Liver (tissue), 9 donors: Measurements from ENCODE around the gene MAPRE2. TPM values are rescaled to one million over a fixed set of nuclear protein-coding genes. Genes with fewer than 3 reads are reported as not detected.
A peak's percentile ranks its signal among the peaks of the same experiment; 100 is the strongest.

Source experiments
- DNase-seq: peaks from one replicate; pipeline ENCODE4 v3.0.0-alpha.2; 2017; ENCODE audit warnings: low spot score
- H3K27ac ChIP-seq, 2 donors: one replicate each; pipeline ENCODE4 v1.7.0; 2013; ENCODE audit warnings: inconsistent platforms in 2 of 2, low read length in 2 of 2, control low read depth in 1 of 2, low read depth in 1 of 2, mild to moderate bottlenecking in 1 of 2
- H3K27me3 ChIP-seq, 4 donors: one replicate each; pipeline versions ENCODE4 v1.6.1 to v1.7.0; 2013; ENCODE audit warnings: low read length in 3 of 4, inconsistent platforms in 1 of 4, mild to moderate bottlenecking in 1 of 4, moderate library complexity in 1 of 4; ENCODE audit not compliant: control insufficient read depth in 4 of 4, insufficient read depth in 4 of 4
- H3K36me3 ChIP-seq, 4 donors: one replicate each; pipeline versions ENCODE4 v1.6.1 to v1.7.0; 2013; ENCODE audit warnings: low read length in 3 of 4, mild to moderate bottlenecking in 3 of 4, low read depth in 1 of 4, moderate library complexity in 1 of 4; ENCODE audit not compliant: control insufficient read depth in 4 of 4, insufficient read depth in 3 of 4
- H3K4me1 ChIP-seq, 4 donors: one replicate each; pipeline versions ENCODE4 v1.6.1 to v1.7.0; 2013; ENCODE audit warnings: low read length in 3 of 4, mild to moderate bottlenecking in 3 of 4, moderate library complexity in 1 of 4; ENCODE audit not compliant: control insufficient read depth in 4 of 4, insufficient read depth in 4 of 4
- H3K4me3 ChIP-seq, 3 donors: one replicate each; pipeline versions ENCODE4 v1.6.1 to v1.7.0; 2013; ENCODE audit warnings: low read length in 3 of 3, control low read depth in 1 of 3, low read depth in 1 of 3, mild to moderate bottlenecking in 1 of 3
- H3K9ac ChIP-seq, 2 donors: one replicate each; pipeline ENCODE4 v1.7.0; 2013; ENCODE audit warnings: low read length in 2 of 2, mild to moderate bottlenecking in 2 of 2, moderate library complexity in 2 of 2, control low read depth in 1 of 2, low read depth in 1 of 2
- H3K9me3 ChIP-seq, 4 donors: one replicate each; pipeline versions ENCODE4 v1.6.1 to v1.7.0; 2013; ENCODE audit warnings: low read length in 3 of 4; ENCODE audit not compliant: control insufficient read depth in 4 of 4
- EGR1 ChIP-seq, 2 donors: IDR thresholded peaks; 2 replicates each; pipeline ENCODE4 v1.6.1; 2016 to 2018; ENCODE audit warnings: antibody characterized with exemption in 2 of 2, low read depth in 2 of 2
- FOXA1 ChIP-seq: IDR thresholded peaks from 2 replicates; pipeline ENCODE4 v1.6.1; 2016; ENCODE audit warnings: antibody characterized with exemption
- FOXA2 ChIP-seq: IDR thresholded peaks from 2 replicates; pipeline ENCODE4 v1.6.1; 2016; ENCODE audit warnings: antibody characterized with exemption
- GABPA ChIP-seq, 2 donors: IDR thresholded peaks in 1 of 2; conservative IDR thresholded peaks in 1 of 2; 2 replicates each; pipeline ENCODE4 v1.6.1; 2016; ENCODE audit warnings: antibody characterized with exemption in 2 of 2, mild to moderate bottlenecking in 1 of 2, moderate library complexity in 1 of 2
- HNF4A ChIP-seq, 2 donors: conservative IDR thresholded peaks; 2 replicates each; pipeline ENCODE4 v1.6.1; 2016; ENCODE audit warnings: antibody characterized with exemption in 2 of 2, mild to moderate bottlenecking in 2 of 2
- JUND ChIP-seq, 2 donors: IDR thresholded peaks; 2 replicates each; pipeline ENCODE4 v1.6.1; 2016; ENCODE audit warnings: antibody characterized with exemption in 2 of 2
- MAX ChIP-seq: IDR thresholded peaks from 2 replicates; pipeline ENCODE4 v1.6.1; 2016; ENCODE audit warnings: antibody characterized with exemption
- NR2F2 ChIP-seq: IDR thresholded peaks from 2 replicates; pipeline ENCODE4 v1.6.1; 2016; ENCODE audit warnings: antibody characterized with exemption
- RAD21 ChIP-seq, 2 donors: IDR thresholded peaks; 2 replicates each; pipeline ENCODE4 v1.6.1; 2016; ENCODE audit warnings: antibody characterized with exemption in 2 of 2, mild to moderate bottlenecking in 2 of 2
- REST ChIP-seq: IDR thresholded peaks from 2 replicates; pipeline ENCODE4 v1.6.1; 2016; ENCODE audit warnings: antibody characterized with exemption, mild to moderate bottlenecking
- RXRA ChIP-seq, 2 donors: IDR thresholded peaks; 2 replicates each; pipeline ENCODE4 v1.6.1; 2017 to 2018; ENCODE audit warnings: antibody characterized with exemption in 2 of 2, mild to moderate bottlenecking in 1 of 2
- SP1 ChIP-seq: IDR thresholded peaks from 2 replicates; pipeline ENCODE4 v1.6.1; 2018; ENCODE audit warnings: antibody characterized with exemption, mild to moderate bottlenecking
- TAF1 ChIP-seq: conservative IDR thresholded peaks from 2 replicates; pipeline ENCODE4 v1.6.1; 2016; ENCODE audit warnings: antibody characterized with exemption, mild to moderate bottlenecking
- YY1 ChIP-seq: IDR thresholded peaks from 2 replicates; pipeline ENCODE4 v1.6.1; 2016; ENCODE audit warnings: antibody characterized with exemption, mild to moderate bottlenecking
- WGBS: extraction: QIAGEN DNeasy Blood & Tissue Kit; methylation state at CpG from one replicate; pipeline ENCODE4 v1.1.7; 2013; 5-methylcytosine and 5-hydroxymethylcytosine counted together
- polyA plus RNA-seq, 2 donors: library from polyadenylated mRNA; stranded (reverse) in 1 of 2; unstranded in 1 of 2; fragments of 200-250 nt in 1 of 2; fragments of >200 nt in 1 of 2; fragmentation: Nextera tagmentation in 1 of 2; extraction: Ambion mirVana in 1 of 2; gene quantifications; one replicate each; pipeline versions ENCODE4 v1.2.1 to v1.2.3, GENCODE V29; 2013 to 2015
- total RNA-seq, 2 donors: library from RNA; depleted of rRNA; stranded (reverse); fragments of >200 nt; gene quantifications; one replicate each; pipeline ENCODE4 v1.2.3, GENCODE V29; 2014
- TF ChIP-seq, protein P1 (sequence below): IDR thresholded peaks from 2 replicates; pipeline ENCODE4 v1.6.1; 2016; ENCODE audit warnings: antibody characterized with exemption
- TF ChIP-seq, protein P2 (sequence below): fragments of 150-350 bp; IDR thresholded peaks from 2 replicates; pipeline ENCODE4 v1.5.1; 2017; ENCODE audit warnings: improper control_type of control experiment, low read depth, low read length; ENCODE audit not compliant: missing input control
- TF ChIP-seq, protein P3 (sequence below): IDR thresholded peaks from 2 replicates; pipeline ENCODE4 v1.6.1; 2016; ENCODE audit warnings: antibody characterized with exemption
- donor health status: healthy.
- donor health status: healthy.
- donor health status: healthy.
- donor health status: healthy.
- donor health status: healthy.

Gene MAPRE2
- total and polyA plus RNA-seq, 4 donors = 7.9 to 12.8 (median 11.0) TPM

DNA sequence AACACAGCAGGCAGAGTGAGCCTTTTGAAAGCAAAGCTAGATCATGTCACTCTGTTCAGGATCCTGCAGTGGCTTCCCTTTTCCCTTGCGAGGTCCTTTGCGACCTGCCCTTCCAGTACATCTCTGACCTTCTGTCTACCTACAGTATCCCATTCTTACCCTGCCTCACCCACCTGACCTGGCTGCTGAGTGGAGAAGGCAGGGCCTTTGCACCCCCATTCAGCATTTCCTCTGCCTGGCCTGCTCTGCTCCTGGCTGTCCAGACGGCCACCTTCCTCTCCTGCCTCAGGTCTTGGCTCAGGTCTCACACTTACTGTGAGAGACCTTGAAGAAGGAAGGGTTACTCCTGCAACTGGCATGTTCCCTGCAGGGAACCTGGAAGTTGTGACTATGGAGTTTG, 77.4 kb downstream of the MAPRE2 start:
- H3K4me3 ChIP-seq = no peak overlapping the region
- H3K27me3 ChIP-seq = no peaks in the 10 kb centered on the region
- WGBS = 57% methylated on average over 3 of the region's 3 CpGs
- H3K36me3 ChIP-seq = no peaks in the 10 kb centered on the region
- peak overlapping the region; percentile 85 to 93 for H3K27ac ChIP-seq
- peaks cover 5 to 46% (median 37%) of the 10 kb centered on the region in 4 donors for H3K4me1 ChIP-seq
- no peak for DNase-seq
- no peaks in the 10 kb centered on the region for H3K9me3 ChIP-seq
- no peak overlapping the region for H3K9ac ChIP-seq
- TF ChIP-seq GABPA (IDR thresholded peaks at IDR 0.05 in 1 of 2, conservative IDR thresholded peaks at IDR 0.05 in 1 of 2) (no peak), RAD21 (IDR thresholded peaks at IDR 0.05) (no peak), HNF4A (conservative IDR thresholded peaks at IDR 0.05) (no peak), MAX (no peak), EGR1 (IDR thresholded peaks at IDR 0.05; ENCODE audit: low read depth in 2 of 2) (no peak), YY1 (no peak)

DNA sequence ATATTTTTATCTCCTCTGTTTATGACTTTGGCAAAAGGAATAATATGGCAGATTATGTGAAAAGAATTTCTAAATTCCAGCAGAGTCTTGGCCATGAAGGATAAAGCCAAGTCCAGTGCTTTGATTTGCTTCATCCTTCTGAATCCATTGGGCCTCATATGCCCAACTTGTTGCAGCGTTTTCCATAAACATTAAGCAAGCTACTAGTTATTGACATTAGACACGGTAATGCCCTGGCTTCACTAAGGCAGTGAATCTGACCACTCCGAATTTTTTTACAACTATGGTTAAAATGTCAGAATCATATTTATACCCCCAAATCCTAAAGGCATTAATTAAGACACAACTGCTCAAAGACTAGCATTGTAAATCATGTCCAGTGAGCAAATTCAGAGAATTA, 79.8 kb downstream of the MAPRE2 start:
- peaks cover 5 to 55% (median 41%) of the 10 kb centered on the region in 4 donors for H3K4me1 ChIP-seq
- no peak overlapping the region for H3K4me3 ChIP-seq
- no peak for DNase-seq
- H3K9ac ChIP-seq = no peak overlapping the region
- 35% methylated on average over 3 of the region's 3 CpGs for WGBS
- TF ChIP-seq JUND (IDR thresholded peaks at IDR 0.05) (peak; percentile 40 to 60), MAX (no peak), RXRA (IDR thresholded peaks at IDR 0.05) (peak in 1 of 2 donors; percentile 12), HNF4A (conservative IDR thresholded peaks at IDR 0.05) (peak; percentile 7 to 38), YY1 (peak; percentile 33), GABPA (IDR thresholded peaks at IDR 0.05 in 1 of 2, conservative IDR thresholded peaks at IDR 0.05 in 1 of 2) (no peak), FOXA2 (peak; percentile 90), RAD21 (IDR thresholded peaks at IDR 0.05) (no peak), TAF1 (no peak), NR2F2 (no peak), EGR1 (IDR thresholded peaks at IDR 0.05; ENCODE audit: low read depth in 2 of 2) (peak in 1 of 2 donors; percentile 17), FOXA1 (peak; percentile 84)
- TF ChIP-seq, protein P1, sequence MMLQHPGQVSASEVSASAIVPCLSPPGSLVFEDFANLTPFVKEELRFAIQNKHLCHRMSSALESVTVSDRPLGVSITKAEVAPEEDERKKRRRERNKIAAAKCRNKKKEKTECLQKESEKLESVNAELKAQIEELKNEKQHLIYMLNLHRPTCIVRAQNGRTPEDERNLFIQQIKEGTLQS = peak; percentile 51
- no peaks in the 10 kb centered on the region for H3K36me3 ChIP-seq
- H3K27me3 ChIP-seq = no peaks in the 10 kb centered on the region
- H3K27ac ChIP-seq = peak overlapping the region; percentile 70 to 73
- no peaks in the 10 kb centered on the region for H3K9me3 ChIP-seq

DNA sequence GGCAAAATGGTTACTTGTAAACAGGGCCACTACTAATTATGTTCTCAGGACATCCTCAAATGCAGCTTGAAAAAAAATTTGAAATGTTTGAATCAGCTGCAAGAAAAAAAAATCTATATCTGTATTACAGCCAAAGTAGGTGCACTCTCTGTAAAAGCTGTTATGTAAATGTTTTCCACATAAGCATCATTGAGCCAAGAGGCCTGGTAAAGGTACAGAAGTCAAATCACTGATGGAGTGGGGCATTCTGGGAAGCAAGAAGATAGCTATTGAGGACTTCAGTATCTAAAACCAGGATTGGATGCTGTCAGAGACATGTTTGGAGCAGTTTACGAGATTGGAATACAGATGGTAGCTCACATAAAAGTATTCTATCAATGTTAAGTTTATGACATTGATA, 80.3 kb downstream of the MAPRE2 start:
- whole genome bisulfite sequencing = 80% methylated on average over 1 of the region's 1 CpG
- Histone ChIP-seq H3K9ac (no peak overlapping the region), H3K9me3 (no peaks in the 10 kb centered on the region), H3K4me3 (no peak overlapping the region), H3K4me1 (peaks cover 5 to 55% (median 41%) of the 10 kb centered on the region in 4 donors), H3K27ac (peak overlapping the region; percentile 70 to 73), H3K36me3 (no peaks in the 10 kb centered on the region), H3K27me3 (no peaks in the 10 kb centered on the region)
- DNase-seq = no peak
- no peak for TF ChIP-seq JUND (IDR thresholded peaks at IDR 0.05)
- TF ChIP-seq RAD21 (IDR thresholded peaks at IDR 0.05) = peak; percentile 5 to 43
- no peak for TF ChIP-seq GABPA (IDR thresholded peaks at IDR 0.05 in 1 of 2, conservative IDR thresholded peaks at IDR 0.05 in 1 of 2)
- peak; percentile 61 to 77 for TF ChIP-seq HNF4A (conservative IDR thresholded peaks at IDR 0.05)
- TF ChIP-seq, protein P2, sequence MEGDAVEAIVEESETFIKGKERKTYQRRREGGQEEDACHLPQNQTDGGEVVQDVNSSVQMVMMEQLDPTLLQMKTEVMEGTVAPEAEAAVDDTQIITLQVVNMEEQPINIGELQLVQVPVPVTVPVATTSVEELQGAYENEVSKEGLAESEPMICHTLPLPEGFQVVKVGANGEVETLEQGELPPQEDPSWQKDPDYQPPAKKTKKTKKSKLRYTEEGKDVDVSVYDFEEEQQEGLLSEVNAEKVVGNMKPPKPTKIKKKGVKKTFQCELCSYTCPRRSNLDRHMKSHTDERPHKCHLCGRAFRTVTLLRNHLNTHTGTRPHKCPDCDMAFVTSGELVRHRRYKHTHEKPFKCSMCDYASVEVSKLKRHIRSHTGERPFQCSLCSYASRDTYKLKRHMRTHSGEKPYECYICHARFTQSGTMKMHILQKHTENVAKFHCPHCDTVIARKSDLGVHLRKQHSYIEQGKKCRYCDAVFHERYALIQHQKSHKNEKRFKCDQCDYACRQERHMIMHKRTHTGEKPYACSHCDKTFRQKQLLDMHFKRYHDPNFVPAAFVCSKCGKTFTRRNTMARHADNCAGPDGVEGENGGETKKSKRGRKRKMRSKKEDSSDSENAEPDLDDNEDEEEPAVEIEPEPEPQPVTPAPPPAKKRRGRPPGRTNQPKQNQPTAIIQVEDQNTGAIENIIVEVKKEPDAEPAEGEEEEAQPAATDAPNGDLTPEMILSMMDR = no peak
- no peak for TF ChIP-seq REST
- TF ChIP-seq EGR1 (IDR thresholded peaks at IDR 0.05; ENCODE audit: low read depth in 2 of 2) = no peak
- TF ChIP-seq, protein P1 = no peak
- no peak for TF ChIP-seq YY1
- TF ChIP-seq FOXA2 = no peak
- no peak for TF ChIP-seq MAX
- TF ChIP-seq RXRA (IDR thresholded peaks at IDR 0.05) = peak; percentile 13 to 54
- no peak for TF ChIP-seq TAF1
- TF ChIP-seq FOXA1 = no peak
- TF ChIP-seq NR2F2 = no peak
- peak; percentile 20 for TF ChIP-seq SP1
- TF ChIP-seq, protein P3, sequence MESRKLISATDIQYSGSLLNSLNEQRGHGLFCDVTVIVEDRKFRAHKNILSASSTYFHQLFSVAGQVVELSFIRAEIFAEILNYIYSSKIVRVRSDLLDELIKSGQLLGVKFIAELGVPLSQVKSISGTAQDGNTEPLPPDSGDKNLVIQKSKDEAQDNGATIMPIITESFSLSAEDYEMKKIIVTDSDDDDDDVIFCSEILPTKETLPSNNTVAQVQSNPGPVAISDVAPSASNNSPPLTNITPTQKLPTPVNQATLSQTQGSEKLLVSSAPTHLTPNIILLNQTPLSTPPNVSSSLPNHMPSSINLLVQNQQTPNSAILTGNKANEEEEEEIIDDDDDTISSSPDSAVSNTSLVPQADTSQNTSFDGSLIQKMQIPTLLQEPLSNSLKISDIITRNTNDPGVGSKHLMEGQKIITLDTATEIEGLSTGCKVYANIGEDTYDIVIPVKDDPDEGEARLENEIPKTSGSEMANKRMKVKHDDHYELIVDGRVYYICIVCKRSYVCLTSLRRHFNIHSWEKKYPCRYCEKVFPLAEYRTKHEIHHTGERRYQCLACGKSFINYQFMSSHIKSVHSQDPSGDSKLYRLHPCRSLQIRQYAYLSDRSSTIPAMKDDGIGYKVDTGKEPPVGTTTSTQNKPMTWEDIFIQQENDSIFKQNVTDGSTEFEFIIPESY = peak; percentile 39
